ENCODE data around the gene NECAB2. TPM values are rescaled to one million over a fixed set of nuclear protein-coding genes. Genes with fewer than 3 reads are reported as not detected.

NECAB2 gene
- polyA plus RNA-seq, 4 donors, result 0.18 to 5.9 TPM; not detected in 2

DNA sequence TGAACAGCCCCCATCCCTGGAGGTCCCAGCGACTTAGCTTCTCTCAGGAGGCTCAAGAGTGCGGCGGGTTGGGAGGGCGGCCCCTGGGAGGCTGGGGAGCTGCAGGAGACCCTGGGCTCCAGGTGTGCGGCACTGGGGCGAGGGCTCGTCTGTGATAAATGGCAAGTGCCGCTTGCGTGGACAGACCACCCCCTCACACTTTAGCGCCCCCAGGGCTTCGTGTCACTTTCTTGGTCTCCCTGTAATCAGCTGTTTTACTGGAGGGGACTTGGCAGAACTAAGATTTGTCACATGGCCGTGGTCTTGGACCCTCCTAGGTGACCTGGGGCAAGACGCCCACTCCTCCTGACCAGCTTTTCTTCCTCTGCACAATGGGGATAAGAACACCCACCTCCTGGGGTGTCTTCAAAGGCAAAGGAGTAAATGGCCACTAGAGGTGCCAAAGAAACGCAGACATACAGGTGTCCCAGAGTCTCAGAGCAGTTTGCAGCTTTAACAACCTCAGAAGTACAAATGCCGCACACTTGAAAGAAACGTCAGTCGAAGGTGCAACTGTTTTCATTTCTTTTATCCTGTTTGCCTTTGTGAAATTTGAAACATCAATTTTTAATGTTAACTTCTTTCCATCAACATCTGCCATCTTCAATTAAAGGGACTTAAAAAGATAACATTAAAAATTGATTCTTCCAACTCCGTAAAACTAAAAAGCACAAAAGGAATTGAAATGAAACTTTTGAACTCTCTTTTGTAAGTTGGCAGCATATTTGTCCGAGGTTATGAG, 14.1 kb upstream of the NECAB2 start:
- Histone ChIP-seq H3K27ac (ENCODE audit: low read depth in 1 of 3, low read length in 2 of 3) (peak overlapping the region; percentile 97 to 99 (median 98)), H3K36me3 (ENCODE audit: control insufficient read depth in 3 of 3, insufficient read depth in 2 of 3, low read depth in 1 of 3, low read length in 3 of 3) (peaks cover 0 to 19% (median 8%) of the 10 kb centered on the region in 3 donors), H3K4me1 (ENCODE audit: control insufficient read depth in 3 of 3, insufficient read depth in 2 of 3, low read depth in 1 of 3, low read length in 2 of 3) (peaks cover 3 to 31% (median 11%) of the 10 kb centered on the region in 3 donors), H3K9me3 (ENCODE audit: control insufficient read depth in 2 of 2, insufficient read depth in 1 of 2, low read depth in 1 of 2, low read length in 1 of 2) (no peaks in the 10 kb centered on the region), H3K27me3 (ENCODE audit: control insufficient read depth in 3 of 3, insufficient read depth in 3 of 3, low read length in 3 of 3) (no peaks in the 10 kb centered on the region), H3K4me3 (ENCODE audit: low read depth in 1 of 3, low read length in 3 of 3) (peak overlapping the region in 2 of 3 donors; percentile 61 to 83)
- no peak for FAIRE-seq
- peak; percentile 74 to 77 for DNase-seq
- 5 to 31% (median 13%) methylated on average over 19 of the region's 19 CpGs for WGBS, 3 donors

DNA sequence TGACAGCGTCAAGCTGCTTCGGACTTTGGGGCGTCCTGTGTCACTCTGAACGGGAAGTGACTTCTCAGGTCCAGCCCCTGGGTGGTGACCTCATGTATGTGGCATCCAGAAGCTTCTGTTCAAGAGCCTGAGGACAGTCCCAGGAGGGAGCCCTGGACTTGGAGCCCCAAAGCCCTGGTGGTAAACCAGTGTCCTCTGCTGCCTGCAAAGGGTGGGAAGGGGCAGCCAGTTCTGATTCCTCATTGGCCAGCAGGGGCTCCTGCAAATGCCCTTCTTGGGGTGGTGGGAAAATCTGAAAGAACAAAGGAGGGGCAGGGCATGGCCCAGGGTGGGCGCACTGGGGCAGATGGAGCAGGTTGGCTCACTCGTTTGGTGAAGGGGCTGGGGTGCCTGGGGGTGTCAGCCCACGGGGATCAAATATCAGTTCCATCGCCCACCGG, 13.4 kb upstream of the NECAB2 start:
- H3K36me3 ChIP-seq (ENCODE audit: control insufficient read depth in 3 of 3, insufficient read depth in 2 of 3, low read depth in 1 of 3, low read length in 3 of 3), result peaks cover 0 to 22% (median 11%) of the 10 kb centered on the region in 3 donors
- peaks cover 0 to 25% (median 11%) of the 10 kb centered on the region in 3 donors for H3K4me1 ChIP-seq (ENCODE audit: control insufficient read depth in 3 of 3, insufficient read depth in 2 of 3, low read depth in 1 of 3, low read length in 2 of 3)
- H3K9me3 ChIP-seq (ENCODE audit: control insufficient read depth in 2 of 2, insufficient read depth in 1 of 2, low read depth in 1 of 2, low read length in 1 of 2), result no peaks in the 10 kb centered on the region
- peak overlapping the region in 2 of 3 donors; percentile 16 to 61 for H3K4me3 ChIP-seq (ENCODE audit: low read depth in 1 of 3, low read length in 3 of 3)
- peak; percentile 86 to 94 for DNase-seq
- no peak for FAIRE-seq
- WGBS, 3 donors, result 43 to 58% (median 49%) methylated on average over 9 of the region's 9 CpGs
- H3K27ac ChIP-seq (ENCODE audit: low read depth in 1 of 3, low read length in 2 of 3), result peak overlapping the region; percentile 10 to 99 (median 52)
- H3K27me3 ChIP-seq (ENCODE audit: control insufficient read depth in 3 of 3, insufficient read depth in 3 of 3, low read length in 3 of 3), result no peaks in the 10 kb centered on the region

DNA sequence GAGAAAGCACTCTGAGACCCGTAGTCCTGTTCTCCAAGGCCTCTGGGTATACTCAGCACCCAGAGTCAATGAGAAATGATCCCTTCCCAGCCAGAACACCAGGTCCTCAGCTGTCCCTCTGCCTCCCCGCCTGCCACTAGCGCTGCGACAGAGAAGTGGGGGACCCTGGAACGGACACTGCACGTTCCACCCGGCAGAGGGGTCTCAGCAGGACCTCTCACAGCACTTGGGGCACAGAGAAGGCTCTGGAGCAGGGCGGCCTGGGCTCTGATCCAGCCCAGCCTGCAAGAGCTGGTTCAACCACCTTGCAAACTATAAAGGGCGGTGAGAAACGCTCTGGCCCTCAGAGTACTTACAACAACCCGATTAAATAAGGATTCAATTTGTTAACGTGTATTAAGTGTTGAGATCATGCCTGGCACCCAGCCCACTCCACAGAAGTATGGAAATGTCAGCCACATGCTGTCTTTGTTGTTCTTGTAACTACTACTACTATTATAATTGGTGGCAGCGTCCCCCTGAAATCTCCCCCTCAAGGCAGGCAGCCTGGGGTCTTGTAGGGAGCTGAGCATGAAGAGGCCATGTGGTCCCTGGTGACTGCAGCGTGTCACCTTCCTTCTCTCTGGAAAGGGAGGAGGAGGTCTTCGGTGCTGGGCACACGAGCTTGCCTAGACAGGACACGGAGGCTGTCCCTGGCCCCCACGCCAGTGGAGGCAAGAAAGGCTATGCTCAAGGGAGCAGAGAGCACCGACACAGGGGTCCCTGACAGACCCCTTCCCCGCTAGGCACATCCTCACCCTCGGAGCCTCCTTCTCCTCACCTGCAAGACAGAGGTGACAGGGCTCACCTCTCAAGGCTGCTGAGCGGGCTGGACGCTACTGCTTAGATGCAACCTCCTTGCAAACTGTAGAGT, 12.6 kb upstream of the NECAB2 start:
- Histone ChIP-seq H3K4me3 (ENCODE audit: low read depth in 1 of 3, low read length in 3 of 3) (peak overlapping the region in 1 of 3 donors; percentile 16), H3K36me3 (ENCODE audit: control insufficient read depth in 3 of 3, insufficient read depth in 2 of 3, low read depth in 1 of 3, low read length in 3 of 3) (peaks cover 0 to 29% (median 16%) of the 10 kb centered on the region in 3 donors), H3K27me3 (ENCODE audit: control insufficient read depth in 3 of 3, insufficient read depth in 3 of 3, low read length in 3 of 3) (no peaks in the 10 kb centered on the region), H3K4me1 (ENCODE audit: control insufficient read depth in 3 of 3, insufficient read depth in 2 of 3, low read depth in 1 of 3, low read length in 2 of 3) (peaks cover 0 to 24% (median 11%) of the 10 kb centered on the region in 3 donors), H3K27ac (ENCODE audit: low read depth in 1 of 3, low read length in 2 of 3) (no peak overlapping the region), H3K9me3 (ENCODE audit: control insufficient read depth in 2 of 2, insufficient read depth in 1 of 2, low read depth in 1 of 2, low read length in 1 of 2) (no peaks in the 10 kb centered on the region)
- DNase-seq (no peak), FAIRE-seq (no peak)
- 75 to 82% (median 78%) methylated on average over 23 of the region's 23 CpGs for WGBS, 3 donors

DNA sequence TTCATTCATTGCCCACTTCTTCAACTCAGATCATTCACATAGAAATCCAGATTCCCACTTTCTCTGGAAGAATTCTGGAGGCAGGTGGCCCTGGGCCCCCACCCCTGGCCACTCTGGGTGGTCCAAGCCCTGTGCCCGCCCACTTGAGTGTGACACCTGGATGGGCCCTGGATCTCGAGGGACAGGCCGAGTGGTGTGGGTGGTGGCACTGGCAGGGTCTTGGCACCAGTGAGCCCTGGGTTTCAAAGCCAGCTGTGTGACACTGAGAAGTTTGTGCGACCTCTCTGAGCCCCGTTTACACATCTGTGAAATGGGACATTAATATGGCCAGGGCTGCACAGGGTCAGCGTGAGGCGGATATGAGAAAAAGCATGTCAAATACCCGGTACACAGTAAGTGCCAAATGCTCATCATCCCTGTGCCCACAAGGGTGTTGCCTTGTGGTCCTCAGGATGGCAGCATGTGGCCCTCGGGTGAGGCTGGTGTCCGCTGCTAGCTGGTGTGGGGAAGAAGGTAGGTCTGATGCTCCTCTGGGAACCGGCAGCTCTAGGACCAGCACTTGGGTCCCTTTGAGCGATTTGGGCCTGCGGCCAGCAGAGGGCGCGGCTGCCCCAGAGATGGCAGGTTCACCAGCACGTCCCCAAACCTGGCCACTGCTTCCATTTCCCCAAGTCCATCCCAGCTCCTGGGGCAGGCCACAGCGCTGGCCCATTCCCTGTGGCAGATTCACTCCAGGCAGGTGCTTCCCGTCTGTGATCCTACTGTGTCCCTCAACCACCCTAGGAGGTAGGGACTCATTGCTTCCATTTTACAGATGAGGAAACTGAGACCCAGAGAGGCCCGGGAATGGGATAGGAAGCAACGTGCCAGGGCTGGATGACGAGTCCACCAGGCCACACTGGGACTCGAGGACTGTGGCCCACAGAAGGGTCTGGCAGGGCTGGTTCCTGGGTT, 11.4 kb upstream of the NECAB2 start:
- 41 to 46% (median 43%) methylated on average over 22 of the region's 22 CpGs for WGBS, 3 donors

DNA sequence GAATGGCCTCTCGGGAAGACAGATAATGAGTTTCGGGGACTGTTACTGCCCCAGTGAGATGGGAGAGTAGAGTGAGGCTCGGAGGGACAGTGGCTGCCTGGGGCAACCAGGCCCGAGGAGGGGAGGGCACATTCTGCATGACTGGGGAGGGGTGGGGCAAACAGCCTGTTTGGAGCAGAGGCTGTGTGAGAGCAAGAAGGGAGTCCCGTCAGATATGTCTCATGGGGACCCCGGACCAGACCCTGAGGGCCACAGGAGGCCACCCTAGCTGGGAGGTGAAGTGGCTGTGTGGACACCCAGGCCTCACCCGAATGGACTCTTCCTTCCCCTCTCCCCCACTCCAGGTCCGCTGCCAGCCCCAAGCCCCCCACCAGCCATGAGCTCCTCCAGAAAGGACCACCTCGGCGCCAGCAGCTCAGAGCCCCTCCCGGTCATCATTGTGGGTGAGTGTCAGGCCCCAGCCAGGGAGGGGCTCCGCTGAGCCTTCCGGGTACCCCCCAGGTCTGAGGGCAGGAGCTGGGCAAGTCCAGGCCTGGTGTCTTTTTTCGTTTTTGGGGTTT, 10.7 kb upstream of the NECAB2 start:
- DNase-seq, result no peak
- FAIRE-seq, result no peak
- H3K4me1 ChIP-seq (ENCODE audit: control insufficient read depth in 3 of 3, insufficient read depth in 2 of 3, low read depth in 1 of 3, low read length in 2 of 3), result peaks cover 0 to 23% (median 9%) of the 10 kb centered on the region in 3 donors
- no peaks in the 10 kb centered on the region for H3K27me3 ChIP-seq (ENCODE audit: control insufficient read depth in 3 of 3, insufficient read depth in 3 of 3, low read length in 3 of 3)
- H3K27ac ChIP-seq (ENCODE audit: low read depth in 1 of 3, low read length in 2 of 3), result no peak overlapping the region
- no peaks in the 10 kb centered on the region for H3K9me3 ChIP-seq (ENCODE audit: control insufficient read depth in 2 of 2, insufficient read depth in 1 of 2, low read depth in 1 of 2, low read length in 1 of 2)
- WGBS, 3 donors, result 84 to 90% (median 86%) methylated on average over 12 to 14 of the region's 14 CpGs
- peaks cover 0 to 42% (median 18%) of the 10 kb centered on the region in 3 donors for H3K36me3 ChIP-seq (ENCODE audit: control insufficient read depth in 3 of 3, insufficient read depth in 2 of 3, low read depth in 1 of 3, low read length in 3 of 3)
- H3K4me3 ChIP-seq (ENCODE audit: low read depth in 1 of 3, low read length in 3 of 3), result no peak overlapping the region

More for the DNA sequence above, 11.4 kb upstream of the NECAB2 start:
- H3K4me1 ChIP-seq (ENCODE audit: control insufficient read depth in 3 of 3, insufficient read depth in 2 of 3, low read depth in 1 of 3, low read length in 2 of 3), result peaks cover 0 to 24% (median 11%) of the 10 kb centered on the region in 3 donors
- FAIRE-seq, result no peak
- H3K4me3 ChIP-seq (ENCODE audit: low read depth in 1 of 3, low read length in 3 of 3), result no peak overlapping the region
- H3K27me3 ChIP-seq (ENCODE audit: control insufficient read depth in 3 of 3, insufficient read depth in 3 of 3, low read length in 3 of 3), result no peaks in the 10 kb centered on the region
- peak; percentile 76 to 81 for DNase-seq
- no peak overlapping the region for H3K27ac ChIP-seq (ENCODE audit: low read depth in 1 of 3, low read length in 2 of 3)
- peaks cover 0 to 41% (median 17%) of the 10 kb centered on the region in 3 donors for H3K36me3 ChIP-seq (ENCODE audit: control insufficient read depth in 3 of 3, insufficient read depth in 2 of 3, low read depth in 1 of 3, low read length in 3 of 3)
- no peaks in the 10 kb centered on the region for H3K9me3 ChIP-seq (ENCODE audit: control insufficient read depth in 2 of 2, insufficient read depth in 1 of 2, low read depth in 1 of 2, low read length in 1 of 2)

DNA sequence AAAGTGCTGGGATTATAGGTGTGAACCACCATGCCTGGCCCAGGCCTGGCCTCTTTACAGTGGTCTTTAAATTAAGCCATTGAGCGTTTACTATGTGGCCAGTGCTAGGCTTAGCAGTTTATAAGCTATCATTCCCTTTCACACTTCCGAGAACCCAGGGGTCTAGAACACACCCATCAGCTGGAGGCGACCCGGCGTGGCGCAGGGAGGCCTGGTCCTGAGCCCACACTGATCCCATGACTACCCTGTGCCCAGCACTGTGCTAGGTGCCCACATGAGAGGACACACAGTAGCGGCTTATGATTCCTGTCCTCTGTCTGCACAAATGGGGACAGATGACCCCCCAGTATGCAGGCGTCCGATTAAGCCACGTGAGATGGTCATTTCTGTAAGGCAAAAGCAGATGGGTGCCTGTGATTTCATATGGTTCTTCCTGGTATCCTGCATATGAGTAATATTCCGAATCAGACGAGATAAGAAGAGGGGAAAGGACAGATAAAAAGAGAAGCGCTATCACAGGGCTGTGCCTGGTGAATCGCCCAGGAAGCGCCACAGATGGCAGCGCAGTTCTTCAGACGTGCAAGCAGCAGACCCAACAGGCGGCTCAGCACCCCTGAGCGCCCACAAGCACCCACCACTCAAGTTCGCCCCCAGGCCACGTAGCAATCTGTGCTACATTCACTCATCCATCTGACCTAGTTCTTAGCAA, 9.8 kb upstream of the NECAB2 start:
- Histone ChIP-seq H3K27ac (ENCODE audit: low read depth in 1 of 3, low read length in 2 of 3) (no peak overlapping the region), H3K27me3 (ENCODE audit: control insufficient read depth in 3 of 3, insufficient read depth in 3 of 3, low read length in 3 of 3) (no peaks in the 10 kb centered on the region), H3K4me1 (ENCODE audit: control insufficient read depth in 3 of 3, insufficient read depth in 2 of 3, low read depth in 1 of 3, low read length in 2 of 3) (peaks cover 0 to 15% (median 6%) of the 10 kb centered on the region in 3 donors), H3K4me3 (ENCODE audit: low read depth in 1 of 3, low read length in 3 of 3) (no peak overlapping the region), H3K36me3 (ENCODE audit: control insufficient read depth in 3 of 3, insufficient read depth in 2 of 3, low read depth in 1 of 3, low read length in 3 of 3) (peaks cover 0 to 48% (median 18%) of the 10 kb centered on the region in 3 donors), H3K9me3 (ENCODE audit: control insufficient read depth in 2 of 2, insufficient read depth in 1 of 2, low read depth in 1 of 2, low read length in 1 of 2) (no peaks in the 10 kb centered on the region)
- DNase-seq (no peak), FAIRE-seq (no peak)
- 77 to 87% (median 84%) methylated on average over 21 of the region's 21 CpGs for WGBS, 3 donors

DNA sequence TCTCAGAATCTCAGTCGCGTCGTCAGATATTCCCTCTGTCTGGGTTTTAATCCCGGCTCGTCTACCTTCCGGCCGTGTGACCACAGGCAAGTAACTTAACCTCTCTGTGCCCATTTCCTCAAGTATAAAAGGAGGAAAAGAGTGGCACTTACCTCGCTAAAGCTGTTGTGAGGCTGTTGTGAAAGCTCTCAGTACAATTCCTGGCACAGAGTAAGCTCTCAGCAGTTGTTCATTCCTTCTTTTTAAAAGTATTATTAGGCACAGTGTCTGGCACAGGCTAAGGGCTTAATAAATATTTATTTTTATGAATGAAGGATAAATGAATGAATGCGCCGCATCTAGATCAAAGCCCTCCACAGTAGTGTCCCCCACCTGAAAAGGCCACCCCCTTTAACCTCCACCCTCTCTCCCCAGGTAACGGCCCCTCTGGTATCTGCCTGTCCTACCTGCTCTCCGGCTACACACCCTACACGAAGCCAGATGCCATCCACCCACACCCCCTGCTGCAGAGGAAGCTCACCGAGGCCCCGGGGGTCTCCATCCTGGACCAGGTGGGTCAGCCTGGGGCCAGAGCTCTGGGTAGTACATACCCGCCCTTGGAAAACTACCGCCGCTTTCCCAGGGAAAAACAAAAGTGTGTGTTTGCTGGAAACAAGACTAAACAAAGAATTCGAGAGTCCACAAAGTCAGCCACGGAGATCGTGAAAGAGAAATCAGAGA, 9.0 kb upstream of the NECAB2 start:
- 82 to 89% (median 89%) methylated on average over 21 of the region's 21 CpGs for WGBS, 3 donors
- H3K4me1 ChIP-seq (ENCODE audit: control insufficient read depth in 3 of 3, insufficient read depth in 2 of 3, low read depth in 1 of 3, low read length in 2 of 3), result peaks cover 0 to 8% (median 3%) of the 10 kb centered on the region in 3 donors
- no peak for DNase-seq
- H3K36me3 ChIP-seq (ENCODE audit: control insufficient read depth in 3 of 3, insufficient read depth in 2 of 3, low read depth in 1 of 3, low read length in 3 of 3), result peaks cover 0 to 54% (median 22%) of the 10 kb centered on the region in 3 donors
- FAIRE-seq, result no peak
- no peak overlapping the region for H3K4me3 ChIP-seq (ENCODE audit: low read depth in 1 of 3, low read length in 3 of 3)
- H3K27me3 ChIP-seq (ENCODE audit: control insufficient read depth in 3 of 3, insufficient read depth in 3 of 3, low read length in 3 of 3), result no peaks in the 10 kb centered on the region
- no peak overlapping the region for H3K27ac ChIP-seq (ENCODE audit: low read depth in 1 of 3, low read length in 2 of 3)
- no peaks in the 10 kb centered on the region for H3K9me3 ChIP-seq (ENCODE audit: control insufficient read depth in 2 of 2, insufficient read depth in 1 of 2, low read depth in 1 of 2, low read length in 1 of 2)
